GM21360 (cell line): ENCODE measurements around the gene SORCS2.

Experiments
- ATAC-seq: cut with Tn5 transposase; IDR thresholded peaks from one replicate; pipeline ENCODE4 v1.9.1; 2021; ENCODE audit warnings: mild to moderate bottlenecking, moderate library complexity; ENCODE audit not compliant: unreplicated experiment

Gene SORCS2

DNA sequence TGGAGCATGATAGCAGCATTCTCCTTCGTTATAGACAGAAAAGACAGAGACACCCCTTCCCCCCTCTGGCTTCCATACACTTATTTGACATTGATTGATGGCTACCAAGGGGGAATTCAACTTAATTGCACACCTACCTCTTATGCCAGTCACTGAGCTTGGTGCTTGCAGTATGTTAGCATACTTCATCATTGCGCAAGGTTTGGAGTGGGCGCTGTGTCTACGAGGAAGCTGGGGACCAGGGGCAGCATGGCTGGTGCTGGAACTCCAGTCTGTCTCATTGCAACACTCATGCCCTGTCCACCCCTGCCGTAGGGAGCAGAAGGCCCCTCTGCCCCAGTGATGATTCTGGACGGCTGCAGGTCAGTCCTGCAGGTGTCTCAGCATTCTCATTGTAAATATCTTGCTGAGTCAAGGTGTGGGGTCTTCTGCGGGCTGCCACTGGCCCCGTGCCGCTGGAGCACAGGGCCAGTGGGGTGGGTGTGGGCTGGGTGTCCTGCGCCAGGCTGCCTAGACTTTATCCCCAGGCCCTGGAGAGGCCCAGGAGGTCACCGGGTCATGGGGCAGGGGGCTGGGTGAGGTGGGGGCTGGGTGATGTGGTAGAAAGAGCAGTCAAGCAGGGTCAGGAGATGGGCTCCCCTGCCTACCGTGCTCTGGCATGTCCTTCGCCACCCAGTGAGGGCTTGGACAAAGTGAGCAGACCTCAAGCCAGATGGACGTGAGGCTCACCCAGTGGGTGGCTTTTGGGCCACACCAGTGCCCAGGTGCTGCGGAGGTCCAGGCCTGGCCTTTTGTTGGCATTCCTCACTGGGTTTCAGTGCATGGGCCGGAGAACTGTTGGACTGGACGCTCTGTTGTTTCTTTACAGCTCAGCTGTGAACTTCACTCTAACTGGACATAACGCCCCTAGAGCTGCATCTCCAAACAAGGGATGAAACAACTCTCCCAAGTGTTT, 156.9 kb downstream of the SORCS2 start:
- no peak for ATAC-seq

DNA sequence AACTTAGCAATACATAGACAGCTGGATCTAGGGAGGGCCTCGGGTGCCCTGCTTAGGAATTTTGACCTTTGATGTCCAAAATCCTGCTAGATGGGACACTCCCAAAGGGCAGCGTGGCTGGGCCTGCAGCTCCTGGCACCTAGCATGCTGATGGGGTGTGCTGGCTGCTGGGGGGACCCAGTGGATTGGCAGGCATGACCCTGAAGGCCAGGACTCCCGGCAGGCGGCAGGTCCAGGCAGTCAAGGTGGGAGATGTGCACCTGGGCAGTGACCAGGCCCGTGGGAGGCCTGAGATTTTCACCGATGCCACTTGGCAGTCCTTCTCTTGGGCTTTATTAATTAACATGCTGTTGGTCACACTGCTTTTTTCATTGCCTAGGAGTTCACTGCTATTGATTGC, 158.1 kb downstream of the SORCS2 start:
- ATAC-seq: no peak

DNA sequence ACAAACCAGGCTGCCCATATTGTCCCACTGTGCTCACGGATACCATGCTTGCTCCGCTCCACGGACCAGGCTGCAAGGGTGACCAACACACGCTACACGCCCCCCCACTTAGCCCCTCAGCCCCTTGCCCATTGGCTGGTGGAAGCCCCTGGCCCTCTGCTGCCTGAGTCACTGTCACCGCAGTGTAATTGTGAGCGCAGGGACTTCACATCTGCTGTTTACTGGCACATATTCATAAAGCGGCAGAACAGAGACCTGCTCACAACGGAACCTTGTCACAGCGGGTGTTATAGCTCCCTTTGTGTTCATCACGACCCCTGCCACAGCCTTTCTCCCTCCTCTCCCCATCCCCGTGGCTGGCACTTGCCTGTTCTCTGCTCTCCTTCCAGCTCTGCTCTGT, 158.7 kb downstream of the SORCS2 start:
- no peak for ATAC-seq

DNA sequence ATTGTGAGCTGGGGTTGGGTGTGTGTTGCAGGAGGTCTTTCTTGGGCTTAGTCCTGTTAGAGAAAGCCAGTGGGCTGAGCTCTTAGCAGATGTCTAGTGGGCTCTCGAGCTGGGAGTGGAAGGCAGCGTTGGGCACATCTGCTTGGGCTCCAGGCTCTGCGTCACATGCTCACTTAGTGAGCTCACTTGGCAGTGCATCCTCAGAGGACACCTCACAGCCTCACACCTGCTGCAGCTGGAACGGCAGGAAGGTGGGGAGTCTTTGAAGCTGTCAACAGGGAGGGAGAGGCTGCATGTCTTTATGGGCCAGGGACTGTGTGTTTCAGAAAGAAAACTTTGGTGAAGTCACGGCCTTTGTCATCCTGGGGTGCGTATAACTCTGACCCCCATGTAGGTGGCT, 160.1 kb downstream of the SORCS2 start:
- ATAC-seq: no peak

DNA sequence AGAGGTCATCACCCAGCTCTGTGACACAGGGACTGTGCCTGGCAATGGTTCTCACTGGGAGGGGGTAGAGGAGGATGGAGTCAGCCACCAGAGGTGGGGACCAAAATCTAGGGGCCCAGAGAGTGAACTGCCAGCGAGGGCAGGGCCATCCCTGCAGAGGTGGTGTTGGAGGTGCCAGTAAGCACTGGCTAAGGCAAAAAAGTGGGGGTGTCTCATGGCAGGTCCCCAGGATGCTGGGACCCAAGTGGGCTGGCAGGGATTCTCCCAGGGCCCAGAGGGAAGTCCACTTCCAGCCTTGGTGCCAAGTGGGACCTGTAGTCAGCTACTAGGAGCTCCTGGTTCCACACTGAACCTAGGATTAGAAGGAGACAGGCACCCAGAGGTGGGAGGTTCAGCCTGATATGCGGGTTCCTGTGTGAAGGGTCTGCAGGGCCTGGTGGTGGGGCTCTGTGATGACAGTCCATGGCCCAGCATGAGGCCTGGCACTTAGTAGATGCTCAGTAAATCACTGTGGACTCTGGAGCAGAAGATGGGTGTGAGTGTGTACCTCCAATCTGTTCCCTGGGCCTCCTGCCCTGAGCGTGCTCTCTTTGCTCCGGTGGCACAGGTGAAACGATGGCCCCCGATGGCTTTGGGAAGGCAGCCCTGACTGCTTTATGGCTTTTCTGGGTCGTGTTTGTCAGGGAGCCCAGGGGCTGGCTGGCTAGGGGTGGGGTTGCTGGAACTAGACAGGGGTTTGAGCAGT, 160.9 kb downstream of the SORCS2 start:
- ATAC-seq: no peak

DNA sequence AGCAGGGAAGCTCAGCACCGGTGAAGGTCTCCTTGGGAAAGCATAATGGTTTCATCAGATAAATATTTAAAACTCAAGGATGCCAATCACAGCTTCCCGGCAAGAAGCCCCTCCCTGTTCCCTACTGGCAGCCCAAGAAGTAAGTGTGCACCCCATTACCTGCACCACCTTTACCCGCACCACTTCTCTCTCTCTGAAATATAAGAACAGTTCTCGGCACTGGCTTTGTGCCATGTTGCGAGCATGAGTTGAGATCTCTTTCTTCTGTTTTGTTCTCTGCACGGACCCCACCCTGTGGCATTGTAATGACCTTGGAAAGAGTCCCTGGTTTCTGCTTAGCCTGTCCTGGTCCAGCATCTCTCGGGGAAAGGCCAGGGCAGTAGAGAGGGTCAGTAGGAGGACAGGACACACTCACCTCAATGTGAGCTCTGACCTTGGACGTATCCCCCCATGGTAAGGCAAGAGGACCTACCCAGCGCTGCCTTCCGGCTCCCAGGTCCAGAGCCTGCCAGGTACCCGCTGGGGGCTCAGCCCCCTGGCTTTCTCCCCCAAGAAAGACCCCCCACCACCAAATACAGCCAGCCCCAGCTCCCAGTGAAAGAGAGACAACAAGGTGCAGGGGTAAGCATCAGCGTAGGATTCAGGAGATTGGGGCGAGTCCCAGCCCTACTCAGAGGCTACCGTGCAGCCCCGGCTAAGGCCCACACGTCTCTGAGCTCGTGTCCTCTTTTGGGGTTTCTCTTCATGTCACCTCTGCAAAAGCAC, 161.7 kb downstream of the SORCS2 start:
- ATAC-seq: no peak

DNA sequence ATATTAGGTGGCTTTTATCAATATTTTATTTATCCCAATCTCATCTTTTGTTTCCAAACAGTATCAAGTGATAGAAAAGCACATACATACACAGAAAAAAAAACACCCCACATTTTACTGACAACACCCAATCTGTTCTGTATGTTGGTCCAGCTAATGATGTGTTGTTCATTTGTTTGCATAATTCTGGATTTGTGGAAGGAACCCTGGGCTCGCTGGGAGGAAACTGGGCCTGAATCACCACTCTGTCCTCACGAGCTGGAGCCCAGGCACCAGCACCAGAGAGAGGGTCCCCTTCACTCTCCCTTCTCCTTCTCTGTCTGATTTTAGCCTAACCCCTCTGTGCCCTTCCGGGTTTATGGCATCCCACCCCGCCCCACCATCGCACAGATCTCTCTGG, 162.6 kb downstream of the SORCS2 start:
- no peak for ATAC-seq

DNA sequence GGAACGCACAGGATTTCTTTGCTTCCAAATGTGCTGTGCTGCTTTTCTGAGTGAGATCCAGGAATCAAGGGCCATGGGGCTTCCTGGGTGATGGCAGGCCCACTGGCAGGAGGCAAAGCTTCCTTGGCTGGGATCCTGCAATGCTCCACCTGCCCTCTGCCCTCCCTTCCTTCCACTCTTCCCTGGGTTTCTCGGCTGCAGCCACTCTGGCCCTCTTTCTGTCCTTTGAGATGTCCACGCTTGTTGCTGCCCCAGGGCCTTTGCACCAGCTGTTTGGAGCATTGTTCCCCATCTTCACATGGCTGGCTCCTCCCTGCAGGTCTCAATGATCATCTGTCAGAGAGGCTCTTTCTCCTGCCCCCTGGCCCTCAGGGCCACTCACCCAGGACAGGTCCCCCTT, 163.5 kb downstream of the SORCS2 start:
- no peak for ATAC-seq

DNA sequence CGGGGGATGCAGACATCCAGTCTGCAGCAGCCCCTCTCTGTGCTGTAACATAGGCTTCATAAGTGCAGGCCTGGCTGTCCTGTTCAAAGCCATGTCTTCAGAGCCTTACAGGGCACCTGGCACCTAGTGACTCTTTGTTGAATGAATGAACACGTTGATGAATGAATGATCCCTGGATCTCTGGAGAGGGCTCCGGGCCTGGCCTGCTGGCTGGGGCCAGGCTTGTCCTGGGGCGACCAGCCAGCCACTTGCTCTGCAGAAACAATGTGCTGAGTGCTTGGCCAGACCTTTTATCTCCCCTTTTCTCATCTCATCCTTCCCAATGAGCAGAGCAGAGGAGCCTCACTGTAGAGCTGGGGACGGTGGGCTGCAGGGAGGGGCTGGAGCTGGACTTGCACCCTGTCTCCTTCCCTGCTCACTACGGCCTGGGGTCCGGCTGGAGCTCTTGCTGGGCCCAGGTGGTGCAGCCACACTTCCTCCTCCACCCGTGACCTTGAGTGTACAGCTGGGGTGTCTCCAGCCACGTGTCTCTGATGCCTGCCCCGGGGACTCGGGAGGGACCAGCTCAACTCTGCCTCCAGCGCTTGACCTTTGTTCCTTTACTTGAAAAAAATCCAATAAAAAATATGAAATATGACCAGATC, 164.5 kb downstream of the SORCS2 start:
- ATAC-seq: no peak

DNA sequence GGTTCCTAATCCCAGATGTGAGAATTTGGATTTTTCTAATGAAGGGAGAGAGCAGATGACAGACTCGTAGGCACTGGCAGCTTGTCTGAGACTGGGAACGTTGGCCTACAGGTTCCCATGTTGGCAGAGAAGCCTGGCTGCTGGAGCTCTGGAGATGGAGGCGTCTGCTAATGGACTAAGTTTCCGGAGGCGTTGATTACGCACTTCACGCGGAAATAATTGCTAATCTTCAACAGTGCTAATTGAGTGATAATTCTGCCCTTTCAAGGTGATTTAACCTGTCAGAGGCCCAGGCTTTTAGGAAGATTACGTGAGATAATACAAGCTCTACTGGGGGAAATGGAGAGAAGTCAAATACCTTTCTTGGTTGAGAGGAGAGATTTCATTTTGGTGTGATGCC, 165.0 kb downstream of the SORCS2 start:
- ATAC-seq: no peak

DNA sequence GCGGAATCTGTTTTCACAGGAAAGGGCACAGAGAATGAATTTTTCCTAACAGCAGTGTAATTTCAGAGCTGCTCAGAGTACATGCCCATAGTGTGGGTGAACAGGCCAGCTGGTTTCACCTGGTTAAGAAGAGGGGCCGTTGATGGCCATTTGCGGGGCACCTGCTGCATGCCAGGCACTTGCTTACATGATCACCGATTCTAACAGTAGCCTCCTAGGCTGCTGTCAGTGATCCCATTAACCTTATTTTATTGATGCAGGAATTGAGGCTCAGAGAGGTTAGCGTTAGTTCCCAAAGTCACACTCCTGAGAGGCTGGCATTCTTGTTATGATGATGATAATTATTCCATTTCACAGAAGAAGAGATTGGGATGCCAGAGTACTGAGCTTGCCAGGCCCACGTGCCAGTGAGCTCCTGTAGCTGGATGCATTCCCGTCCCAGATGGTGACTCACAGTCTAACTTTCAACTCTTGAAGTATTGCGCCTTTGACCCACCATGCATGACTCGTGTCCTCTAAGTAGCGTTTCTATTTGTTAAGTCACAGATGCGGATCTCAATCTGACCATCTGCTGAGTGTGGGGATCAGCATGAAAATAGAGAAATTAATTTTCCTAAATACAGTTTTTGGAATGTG, 165.9 kb downstream of the SORCS2 start:
- ATAC-seq: no peak

DNA sequence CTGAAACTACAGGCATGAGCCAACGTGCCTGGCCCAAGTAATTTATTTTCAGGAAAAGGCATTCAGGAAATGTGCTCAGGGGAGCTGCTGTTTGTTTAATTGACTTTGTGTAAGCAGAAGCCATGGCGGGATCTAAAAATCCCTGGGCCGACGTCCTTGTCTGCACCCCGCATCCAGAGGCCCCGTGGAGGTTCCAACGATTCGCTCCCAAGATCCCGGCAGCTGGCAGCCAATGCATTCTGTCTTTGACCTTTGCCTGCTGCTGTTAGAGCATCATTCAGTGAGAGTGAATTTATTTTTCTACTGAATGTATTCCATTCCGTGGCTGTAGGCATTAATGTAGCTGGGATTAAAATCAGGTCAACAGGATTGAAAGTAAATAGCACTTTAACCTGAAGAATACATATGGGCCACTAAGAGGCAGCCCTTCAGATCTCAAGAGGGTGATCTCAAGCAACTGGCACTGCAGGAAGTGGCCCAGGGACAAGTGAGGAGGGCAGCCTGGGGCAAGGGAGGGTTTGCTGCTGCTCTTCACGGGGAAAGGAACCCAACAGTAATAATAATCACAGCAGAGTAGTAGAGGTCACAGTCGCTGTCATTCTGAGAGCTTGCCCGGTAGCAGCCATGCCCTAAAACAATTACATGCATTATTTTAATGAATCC, 167.2 kb downstream of the SORCS2 start:
- no peak for ATAC-seq

DNA sequence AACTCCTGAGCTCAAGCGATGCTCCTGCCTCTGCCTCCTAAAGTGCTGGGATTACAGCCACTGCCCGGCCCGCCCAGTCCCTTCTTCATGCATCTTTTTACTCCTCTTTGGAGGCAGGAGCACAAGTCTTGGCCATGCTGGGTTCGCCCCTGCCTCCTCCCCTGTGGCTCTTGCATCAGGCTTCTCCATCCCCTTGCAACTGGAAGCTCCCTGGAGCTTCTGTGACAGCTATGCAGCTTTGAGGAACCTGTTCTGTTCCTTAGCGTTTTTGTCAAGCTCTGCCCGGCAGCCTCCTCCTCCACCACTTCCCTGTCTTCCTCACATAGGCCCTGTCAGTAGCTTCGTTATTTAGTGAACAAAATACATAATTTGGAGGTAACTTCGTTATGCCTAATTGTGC, 168.5 kb downstream of the SORCS2 start:
- no peak for ATAC-seq

DNA sequence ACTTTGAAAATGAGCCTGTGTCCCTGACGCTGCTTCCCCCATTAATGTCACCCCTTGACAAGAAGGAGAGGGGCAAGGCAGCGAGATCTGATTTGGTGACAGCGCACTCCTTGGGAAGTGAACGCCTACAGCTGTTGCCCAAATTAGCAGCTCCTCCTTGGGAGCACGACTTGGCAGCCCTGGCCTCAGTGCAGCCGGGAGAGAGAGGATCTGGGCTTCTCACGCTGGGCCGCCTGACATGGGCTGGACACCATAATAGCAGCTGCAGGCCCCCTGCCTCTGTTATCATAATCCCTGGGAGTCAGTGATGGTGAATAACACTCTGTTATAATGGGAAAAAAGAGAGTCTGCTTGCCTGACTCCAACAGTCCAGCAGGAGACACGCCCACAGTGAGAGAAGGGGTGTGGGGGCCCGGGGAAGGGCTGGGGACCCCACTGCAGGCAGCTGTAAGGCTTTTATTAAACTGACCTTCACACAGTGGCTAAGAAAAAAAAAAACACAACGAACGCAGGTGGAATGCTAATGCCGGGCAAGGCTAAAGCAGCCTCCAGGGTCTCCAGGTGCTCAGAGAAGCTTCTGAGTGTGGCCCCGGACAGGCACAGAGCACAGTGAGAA, 169.1 kb downstream of the SORCS2 start:
- no peak for ATAC-seq

DNA sequence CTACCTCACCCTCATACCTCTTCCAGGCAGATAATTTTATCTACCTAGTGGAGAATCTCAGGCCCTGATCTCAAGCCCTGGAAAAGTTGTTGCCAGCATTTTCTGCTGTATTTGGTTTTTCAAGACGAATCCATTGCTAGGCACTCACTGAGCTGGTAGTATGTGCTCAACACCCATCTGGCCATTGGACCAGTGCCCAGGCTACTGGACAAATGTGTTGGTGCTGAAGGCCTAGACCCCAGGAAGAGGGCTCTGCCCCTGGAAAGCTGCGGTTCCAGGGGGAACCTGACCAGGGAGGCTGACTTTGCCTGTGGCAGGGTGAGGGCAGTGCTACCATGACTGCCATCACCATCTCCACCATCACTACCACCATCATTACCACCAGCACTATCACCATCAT, 170.0 kb downstream of the SORCS2 start:
- ATAC-seq: no peak

DNA sequence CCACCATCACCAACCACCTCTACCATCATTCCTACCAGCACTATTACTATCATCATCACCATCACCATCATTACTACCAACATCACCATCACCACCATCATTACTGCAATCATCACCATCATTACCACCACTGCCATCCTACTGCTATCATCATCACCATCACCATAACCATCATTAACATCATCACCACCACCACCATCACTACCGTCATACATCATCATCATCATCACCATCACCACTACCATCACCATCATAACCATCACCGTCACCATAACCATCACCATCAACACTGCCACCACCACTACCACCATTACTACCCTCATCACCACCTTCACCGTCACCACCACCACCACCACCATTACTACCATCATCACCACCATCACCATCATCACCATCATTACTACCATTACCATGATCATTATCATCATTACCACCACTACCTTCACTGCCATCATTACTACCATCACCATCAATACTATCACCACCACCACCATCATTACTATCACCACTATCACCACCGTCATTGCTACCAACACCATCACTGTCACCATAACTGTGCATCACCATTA, 170.6 kb downstream of the SORCS2 start:
- ATAC-seq: no peak

DNA sequence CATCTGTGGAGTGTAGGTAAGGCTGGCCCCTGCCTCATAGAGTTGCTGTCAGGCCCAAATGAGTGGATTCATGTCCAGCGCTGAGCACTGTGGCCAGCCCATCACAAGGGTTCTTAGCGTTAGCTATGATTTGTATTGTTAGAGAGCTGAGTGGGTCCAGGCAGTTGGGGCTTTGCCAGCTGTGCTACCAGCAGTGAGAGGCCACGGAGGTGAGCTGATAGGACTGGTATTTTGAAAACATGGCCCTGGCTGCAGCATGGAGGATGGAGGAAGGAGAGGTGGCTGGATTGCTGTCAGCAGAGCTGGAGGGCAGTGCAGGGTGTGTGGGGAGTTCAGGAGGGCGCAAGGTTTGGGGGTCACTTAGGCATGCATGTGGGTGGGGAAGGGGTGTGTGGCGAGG, 172.6 kb downstream of the SORCS2 start:
- no peak for ATAC-seq

DNA sequence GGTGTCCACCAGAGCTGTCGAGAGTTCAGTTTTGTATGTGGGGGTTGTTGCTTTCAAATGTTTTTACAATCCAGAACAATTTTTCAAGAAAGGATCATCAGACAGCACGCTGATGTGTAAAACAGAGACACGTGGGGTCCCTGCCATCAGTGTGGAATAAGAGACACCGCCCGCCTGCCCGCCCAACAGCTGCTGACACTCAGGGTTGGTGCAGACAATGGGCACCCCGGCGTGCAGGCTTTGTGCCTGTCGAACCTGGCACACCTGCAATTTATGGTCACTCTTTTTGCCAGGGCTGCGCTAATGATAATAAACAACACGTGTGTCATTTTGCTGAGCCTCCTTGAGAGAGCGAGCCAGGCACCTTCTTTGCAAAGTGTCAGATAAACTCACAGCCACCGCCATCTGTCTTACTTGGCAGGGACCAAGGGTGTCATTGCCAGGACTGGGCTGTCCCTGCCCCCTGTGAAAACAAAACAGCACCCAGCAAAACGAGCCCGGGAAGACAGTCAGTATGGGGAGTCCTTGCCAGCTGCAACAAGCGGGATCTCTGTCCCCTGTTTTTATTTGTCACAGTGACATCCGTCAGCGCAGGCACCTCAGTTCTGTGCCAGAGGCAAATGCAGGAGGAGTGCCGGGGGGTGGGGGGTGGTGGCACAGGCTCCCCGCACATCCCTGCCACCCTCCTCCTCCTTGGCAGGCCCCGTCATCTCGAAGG, 173.3 kb downstream of the SORCS2 start:
- no peak for ATAC-seq
